ENCODE results near the gene LRRC72.
"Not testable (repeated sequence)": the region's sequence is repeated elsewhere in the genome, so short reads cannot be mapped to it uniquely, and the experiment has no call there.

The LRRC72 gene

GRCh38 chr7:16585540-16585939 is 58.9 kb downstream of the LRRC72 start:
- DNase-seq: no peak

- DNase-seq: no peak
These were observed 59.7 kb downstream of the LRRC72 start for GRCh38 chr7:16586081-16586874.

DNA sequence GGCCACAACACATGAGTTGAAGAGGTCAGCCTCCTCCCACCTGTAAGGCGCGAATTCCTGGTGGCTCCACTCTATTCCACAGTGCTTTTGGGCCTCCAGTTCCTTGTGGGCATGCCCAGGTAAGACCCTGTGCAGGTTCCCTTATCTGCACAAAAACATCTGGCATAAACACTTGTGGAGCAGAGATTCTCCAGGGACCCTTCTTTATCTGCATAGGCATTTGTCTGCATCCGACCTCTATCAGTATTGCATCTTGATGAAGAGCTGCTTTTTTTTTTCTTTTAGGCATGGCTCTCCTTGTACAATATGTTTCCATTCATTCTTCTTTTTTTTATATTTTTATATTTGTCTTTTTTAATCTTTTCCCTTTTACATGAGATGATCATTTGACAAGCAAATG is 60.5 kb downstream of the LRRC72 start:
- no peak for DNase-seq

DNA sequence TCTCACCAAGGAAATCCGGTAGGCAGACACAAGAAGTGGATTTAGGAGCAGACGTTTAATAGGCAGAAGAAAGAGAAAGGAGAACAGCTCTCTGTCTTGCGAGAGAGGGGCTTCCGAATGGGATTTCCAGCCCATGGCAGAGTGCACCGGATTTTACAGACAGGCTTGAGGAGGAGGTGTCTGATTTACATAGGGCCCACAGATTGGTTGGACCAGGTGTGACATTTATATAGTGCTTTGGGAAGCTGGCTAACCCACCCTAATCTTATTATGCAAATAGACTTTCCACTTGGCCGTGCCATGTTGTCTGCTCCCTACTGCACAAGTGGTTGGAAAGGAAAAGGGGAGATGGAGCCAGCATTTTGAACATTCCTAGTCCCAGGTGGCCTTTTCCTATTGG is 61.2 kb downstream of the LRRC72 start:
- DNase-seq: peak; percentile 88

- no peak for DNase-seq
These were observed 63.3 kb downstream of the LRRC72 start for GRCh38 chr7:16589881-16590280.

DNA sequence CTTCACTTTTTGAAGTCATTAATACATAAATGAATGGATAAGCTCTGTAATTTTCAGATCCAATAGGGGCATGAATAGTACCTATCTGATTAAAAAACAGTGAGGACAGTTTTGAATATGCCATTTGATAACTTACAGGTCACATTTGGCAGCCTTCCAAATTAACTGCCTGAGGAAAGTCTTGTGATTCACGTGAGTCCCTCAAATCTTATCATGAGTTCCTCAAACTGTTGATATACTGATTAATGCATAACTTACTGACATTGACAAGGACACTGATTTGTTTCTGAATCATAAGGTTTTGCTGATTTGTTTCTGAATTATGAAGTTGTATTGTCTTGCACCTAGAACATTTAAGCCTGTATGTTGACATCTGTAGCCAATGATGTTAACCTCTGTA is 63.8 kb downstream of the LRRC72 start:
- no peak for DNase-seq

DNA sequence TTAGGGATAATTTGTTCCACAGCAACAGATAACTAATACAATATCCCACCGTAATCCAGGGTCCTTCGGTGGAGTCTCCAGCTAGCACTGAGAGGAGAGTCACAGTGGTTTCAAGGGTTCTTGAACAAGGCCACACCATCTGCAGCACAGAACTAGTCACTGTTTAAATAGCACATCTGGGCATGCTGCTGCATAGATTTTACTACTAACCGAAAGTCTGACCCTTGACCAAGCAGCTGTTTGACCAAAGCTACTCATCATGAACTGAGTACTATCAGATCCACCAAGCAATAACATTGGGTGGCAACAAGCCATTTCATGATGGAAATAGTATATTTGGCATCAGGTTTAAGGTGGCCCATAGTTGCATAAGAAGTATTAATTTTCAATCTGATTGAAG is 65.8 kb downstream of the LRRC72 start:
- no peak for DNase-seq

GRCh38 chr7:16594061-16594460 is 67.4 kb downstream of the LRRC72 start:
- no peak for DNase-seq

- DNase-seq: no peak
These were observed 68.1 kb downstream of the LRRC72 start for GRCh38 chr7:16594676-16595075.

DNA sequence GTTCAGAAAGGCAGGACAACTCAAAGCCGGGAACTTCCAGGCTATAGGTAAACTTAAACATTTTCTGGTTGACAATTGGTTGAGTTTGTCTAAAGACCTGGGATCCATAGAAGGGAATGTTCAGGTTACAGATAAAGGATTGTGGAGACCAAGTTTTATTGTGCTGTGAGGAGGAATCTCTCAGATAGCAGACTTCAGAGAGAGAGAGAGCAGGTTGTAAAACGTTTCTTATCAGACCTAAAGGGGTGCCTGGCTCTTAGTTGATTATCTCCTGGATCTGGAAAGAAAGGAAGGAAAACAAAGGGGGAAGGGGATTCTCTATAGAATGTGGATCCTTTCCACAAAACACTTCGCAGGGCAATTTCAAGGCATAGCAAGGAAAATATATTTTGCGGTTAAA is 69.0 kb downstream of the LRRC72 start:
- DNase-seq: not testable (repeated sequence)

DNA sequence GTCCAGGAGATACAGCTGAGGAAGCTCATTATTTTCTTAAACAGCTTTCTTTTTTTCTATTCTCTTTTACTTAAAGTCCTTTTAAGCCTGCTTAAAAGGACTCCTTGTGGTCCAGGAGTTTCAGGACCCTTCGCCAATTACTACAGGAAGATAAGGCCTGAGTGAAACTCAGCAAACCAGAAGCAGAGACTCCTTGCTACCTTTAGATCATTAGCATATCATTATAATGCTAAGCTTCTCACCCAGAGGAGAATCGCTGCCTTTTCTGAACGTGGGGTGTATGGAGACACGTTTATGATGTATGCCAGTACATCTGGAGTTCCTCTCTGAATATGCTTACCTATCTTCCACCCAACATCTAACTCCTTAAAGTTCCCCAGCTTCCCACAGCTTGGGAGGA is 71.4 kb downstream of the LRRC72 start:
- no peak for DNase-seq

DNA sequence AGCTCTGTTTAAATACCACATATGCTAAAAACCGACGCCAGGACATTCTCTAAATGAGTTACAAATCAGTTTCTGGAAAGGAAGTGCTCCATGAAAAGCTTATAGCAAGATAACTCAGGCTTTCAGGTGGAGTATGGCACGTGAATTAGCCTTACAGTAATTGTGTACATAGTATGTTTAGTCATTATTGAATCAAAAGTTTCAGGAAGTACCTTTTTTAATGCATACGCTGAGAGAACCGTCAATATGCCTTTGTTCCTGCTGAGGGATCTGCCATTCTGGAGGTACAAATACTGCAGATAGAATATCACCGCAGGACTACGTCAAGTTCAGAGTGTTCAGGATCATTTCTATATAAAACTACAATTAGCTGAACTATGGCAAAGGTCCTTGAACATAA is 73.2 kb downstream of the LRRC72 start:
- DNase-seq: no peak

- DNase-seq: no peak
These were observed 77.0 kb downstream of the LRRC72 start for GRCh38 chr7:16603633-16604032.

DNA sequence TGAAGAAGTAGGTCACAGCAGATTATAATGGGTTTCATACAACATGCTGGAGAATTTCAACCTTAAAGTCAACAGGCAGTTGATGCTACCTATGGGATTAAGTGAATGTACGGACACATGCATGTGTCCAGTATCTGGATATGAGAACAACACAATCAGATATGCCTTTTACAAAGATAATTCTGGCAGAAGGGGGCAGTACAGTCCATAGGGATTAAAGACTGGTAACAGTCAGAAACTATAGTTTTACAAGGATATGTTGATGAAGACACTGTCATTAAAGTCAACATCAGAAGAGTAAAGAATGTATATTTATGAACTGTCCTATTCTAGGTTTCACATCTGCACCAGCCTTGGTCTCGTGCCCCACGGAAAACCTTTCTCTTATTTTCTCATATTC is 77.4 kb downstream of the LRRC72 start:
- DNase-seq: no peak

DNA sequence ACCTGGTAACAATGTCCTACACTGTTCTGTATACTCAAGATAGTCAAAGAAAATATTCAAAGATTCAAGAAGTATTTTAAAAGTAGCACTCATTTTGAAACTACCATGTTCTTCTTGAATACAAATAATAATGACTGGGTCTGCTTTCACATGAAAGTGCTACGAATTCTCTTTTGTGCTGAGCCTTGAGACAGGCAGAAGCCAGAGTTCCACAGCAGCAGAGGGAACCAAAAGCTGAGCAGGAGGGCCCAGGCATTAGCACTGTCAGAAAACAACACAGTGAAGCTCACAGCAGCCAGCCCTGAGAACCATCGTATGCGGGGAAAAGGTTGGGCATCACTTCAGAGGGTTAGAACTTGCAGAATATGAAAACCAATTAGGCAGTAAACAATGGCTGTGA is 80.1 kb downstream of the LRRC72 start:
- DNase-seq: no peak

DNA sequence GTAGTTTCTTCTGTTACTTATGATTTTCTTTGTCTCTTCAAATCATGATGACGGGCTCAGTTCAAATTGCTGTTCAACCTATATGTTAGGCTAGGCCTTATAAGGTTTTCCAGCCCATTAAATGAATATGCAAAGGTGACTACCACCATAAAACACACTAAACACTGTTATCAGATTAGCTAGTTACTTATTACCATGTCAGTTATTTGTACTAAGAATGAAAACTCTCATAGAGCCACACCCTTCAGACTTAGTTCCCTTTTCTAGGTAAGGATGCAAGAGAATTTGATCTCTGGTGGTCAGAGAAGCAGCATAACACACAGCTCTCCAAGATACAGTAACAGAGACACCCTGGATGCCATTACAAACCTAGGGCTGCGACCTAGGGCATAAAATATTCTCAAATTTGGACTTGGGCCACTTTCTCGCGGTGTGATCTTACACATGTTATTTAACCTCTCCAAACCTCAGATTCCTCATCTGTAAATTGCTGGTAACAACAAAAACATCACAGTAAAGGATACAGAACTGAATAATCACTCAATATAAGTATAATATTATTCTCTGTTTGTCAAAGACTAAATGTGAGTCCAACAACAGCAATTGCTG is 83.3 kb downstream of the LRRC72 start:
- DNase-seq: no peak

- no peak for DNase-seq
These were observed 85.1 kb downstream of the LRRC72 start for GRCh38 chr7:16611711-16612110.

DNA sequence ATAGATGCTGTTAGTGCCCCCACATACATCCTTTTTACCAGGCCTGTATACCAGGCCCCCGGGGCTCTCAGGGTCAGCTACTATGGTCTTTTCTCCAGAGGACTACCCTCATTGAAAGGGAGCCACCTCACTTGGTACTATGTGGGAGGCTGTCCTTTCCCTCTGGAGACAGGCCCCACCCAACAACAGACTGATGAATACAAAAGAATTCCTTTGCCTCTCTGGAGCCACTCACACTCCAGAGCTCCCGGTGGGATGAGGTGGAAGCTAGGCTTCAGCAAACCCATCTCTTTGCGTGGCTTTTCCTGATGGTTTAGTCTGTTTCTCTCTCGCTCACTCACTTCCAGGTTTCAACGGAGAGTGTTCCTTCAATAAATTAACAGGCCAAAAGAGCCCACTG is 88.6 kb downstream of the LRRC72 start:
- no peak for DNase-seq

GRCh38 chr7:16616122-16616521 is 89.5 kb downstream of the LRRC72 start:
- no peak for DNase-seq

- no peak for DNase-seq
These were observed 89.9 kb downstream of the LRRC72 start for GRCh38 chr7:16616542-16616941.

- DNase-seq: no peak
These were observed 93.4 kb downstream of the LRRC72 start for GRCh38 chr7:16619979-16620408.

DNA sequence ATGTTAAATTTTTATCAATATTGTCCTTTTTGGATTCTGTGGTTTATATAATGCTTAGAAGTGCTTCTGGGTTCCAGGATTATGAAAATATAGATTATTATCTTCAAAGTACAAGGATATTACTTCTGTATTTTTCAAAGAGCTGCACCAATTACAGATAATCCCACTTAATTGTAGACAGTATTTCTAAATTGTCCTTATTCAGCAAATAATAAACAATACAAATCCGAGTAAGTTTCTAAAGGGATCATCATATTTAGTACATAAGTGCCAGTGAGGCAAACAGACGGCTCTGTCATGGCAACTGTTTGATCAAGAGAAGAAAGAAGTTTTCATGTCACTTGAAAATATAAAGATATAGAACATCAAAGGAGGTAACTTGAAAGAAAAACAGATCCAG is 99.8 kb downstream of the LRRC72 start:
- DNase-seq: no peak

DNA sequence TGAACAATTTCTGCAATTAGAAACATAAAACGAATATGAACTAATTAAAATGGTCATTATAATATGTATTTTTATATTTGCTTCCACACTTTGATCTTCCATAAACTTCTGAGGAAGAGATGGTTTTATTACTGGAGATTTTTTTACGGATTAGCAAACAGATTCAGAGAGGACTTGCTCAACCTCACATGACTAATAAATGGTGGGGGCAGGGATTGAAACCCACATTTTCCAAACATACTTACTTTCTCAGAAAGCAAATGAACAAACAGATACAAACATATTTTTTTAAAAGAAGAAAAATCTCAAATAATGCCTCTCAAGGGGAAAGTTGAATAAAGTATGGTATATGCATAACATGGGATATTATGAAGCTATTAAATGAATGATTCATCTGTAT is 100.6 kb downstream of the LRRC72 start:
- no peak for DNase-seq

GRCh38 chr7:16630654-16631053 is 104.0 kb downstream of the LRRC72 start:
- no peak for DNase-seq
